Measurements from ENCODE around the gene DYNC1H1.
"Not testable (repeated sequence)": the region's sequence is repeated elsewhere in the genome, so short reads cannot be mapped to it uniquely, and the experiment has no call there.

The DYNC1H1 gene

DNA sequence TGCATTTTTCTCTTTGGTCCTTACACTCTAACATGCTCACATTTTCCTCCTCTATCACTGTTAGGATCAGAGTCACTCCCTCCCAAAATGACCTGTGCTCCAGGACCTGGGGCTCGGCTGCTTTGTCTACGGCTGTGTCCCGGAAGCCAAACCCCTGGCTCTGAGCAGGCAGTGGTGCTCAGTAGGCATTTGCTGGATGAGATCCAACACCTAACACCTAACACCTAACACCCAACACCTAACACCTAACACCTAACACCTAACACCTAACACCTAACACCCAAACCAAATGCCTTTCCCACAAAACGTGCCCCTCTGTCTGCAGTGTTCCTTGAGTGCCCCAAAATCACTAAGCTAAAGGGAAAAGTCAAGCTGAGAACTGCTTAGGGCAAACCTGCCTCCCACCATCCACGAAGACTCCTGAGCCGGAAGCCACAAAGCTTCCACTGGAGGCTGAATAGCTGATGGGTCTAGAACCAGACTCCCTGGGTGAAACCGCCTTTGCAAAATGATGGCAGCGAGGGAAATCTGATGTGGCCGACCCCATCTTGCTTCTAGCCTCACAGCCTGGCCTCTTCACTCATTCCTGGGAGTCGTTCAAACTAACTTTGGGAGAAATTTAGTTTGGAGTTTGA, 93.2 kb downstream of the DYNC1H1 start:
- Histone ChIP-seq H3K27me3 (replicated peaks; ENCODE audit: control insufficient read depth, insufficient read depth, low read length, poor library complexity, severe bottlenecking) (no peaks in the 10 kb centered on the region), H3K27ac (ENCODE audit: insufficient read depth, low read length, poor library complexity, severe bottlenecking) (no peak overlapping the region), H3K4me1 (ENCODE audit: control insufficient read depth, insufficient read depth, low read length, poor library complexity, severe bottlenecking) (no peaks in the 10 kb centered on the region), H3K4me3 (ENCODE audit: insufficient read depth, low read depth, low read length, poor library complexity, severe bottlenecking) (no peak overlapping the region), H3K36me3 (ENCODE audit: control insufficient read depth, insufficient read depth, low read length) (no peaks in the 10 kb centered on the region), H3K9me3 (ENCODE audit: control insufficient read depth, low read length) (no peaks in the 10 kb centered on the region)
- no peak for DNase-seq

DNA sequence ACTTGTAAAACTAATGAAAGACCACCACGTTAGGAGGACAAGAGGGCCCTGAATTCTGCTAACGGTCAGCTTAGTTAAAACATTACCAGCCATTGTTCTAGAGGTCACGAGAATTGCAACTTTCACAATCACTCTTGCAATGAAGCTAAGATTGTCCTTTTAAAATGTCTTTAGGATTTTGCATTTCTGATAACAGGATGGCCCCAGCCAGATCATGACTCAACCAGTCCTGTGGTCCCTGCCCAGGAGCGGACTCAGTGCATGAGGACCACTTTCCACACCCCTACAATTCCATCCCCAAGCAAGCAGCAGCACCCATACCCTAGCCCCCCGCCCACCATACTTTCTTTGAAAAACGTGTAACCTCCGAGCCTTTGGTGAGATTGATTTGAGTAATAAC, 93.8 kb downstream of the DYNC1H1 start:
- no peaks in the 10 kb centered on the region for H3K9me3 ChIP-seq (ENCODE audit: control insufficient read depth, low read length)

DNA sequence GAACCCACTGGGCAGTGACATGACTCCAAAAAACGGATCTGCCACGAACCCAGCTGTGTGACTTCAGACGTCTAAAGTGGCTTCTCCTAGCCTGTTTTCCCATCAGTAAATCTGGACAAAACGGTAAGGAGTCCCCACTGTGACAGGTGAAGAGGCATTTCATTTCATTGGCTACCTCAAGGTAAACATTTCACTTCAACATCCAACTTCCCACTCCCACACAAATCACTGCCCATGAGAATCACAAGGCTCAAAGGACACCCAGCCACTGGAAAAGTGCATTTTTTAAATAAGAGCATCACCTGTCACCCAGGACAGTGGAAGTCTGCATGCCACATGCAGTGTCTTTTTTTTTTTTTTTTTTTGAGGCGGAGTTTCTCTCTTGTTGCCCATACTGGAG, 94.6 kb downstream of the DYNC1H1 start:
- no peak for DNase-seq
- no peak overlapping the region for H3K4me3 ChIP-seq (ENCODE audit: insufficient read depth, low read depth, low read length, poor library complexity, severe bottlenecking)
- no peaks in the 10 kb centered on the region for H3K9me3 ChIP-seq (ENCODE audit: control insufficient read depth, low read length)
- H3K27me3 ChIP-seq (replicated peaks; ENCODE audit: control insufficient read depth, insufficient read depth, low read length, poor library complexity, severe bottlenecking) = no peaks in the 10 kb centered on the region
- no peaks in the 10 kb centered on the region for H3K36me3 ChIP-seq (ENCODE audit: control insufficient read depth, insufficient read depth, low read length)
- H3K4me1 ChIP-seq (ENCODE audit: control insufficient read depth, insufficient read depth, low read length, poor library complexity, severe bottlenecking) = no peaks in the 10 kb centered on the region
- H3K27ac ChIP-seq (ENCODE audit: insufficient read depth, low read length, poor library complexity, severe bottlenecking) = no peak overlapping the region

More for the DNA sequence above, 93.8 kb downstream of the DYNC1H1 start:
- no peaks in the 10 kb centered on the region for H3K4me1 ChIP-seq (ENCODE audit: control insufficient read depth, insufficient read depth, low read length, poor library complexity, severe bottlenecking)
- no peak overlapping the region for H3K27ac ChIP-seq (ENCODE audit: insufficient read depth, low read length, poor library complexity, severe bottlenecking)
- no peak overlapping the region for H3K4me3 ChIP-seq (ENCODE audit: insufficient read depth, low read depth, low read length, poor library complexity, severe bottlenecking)
- no peak for DNase-seq
- no peaks in the 10 kb centered on the region for H3K36me3 ChIP-seq (ENCODE audit: control insufficient read depth, insufficient read depth, low read length)
- H3K27me3 ChIP-seq (replicated peaks; ENCODE audit: control insufficient read depth, insufficient read depth, low read length, poor library complexity, severe bottlenecking) = no peaks in the 10 kb centered on the region

DNA sequence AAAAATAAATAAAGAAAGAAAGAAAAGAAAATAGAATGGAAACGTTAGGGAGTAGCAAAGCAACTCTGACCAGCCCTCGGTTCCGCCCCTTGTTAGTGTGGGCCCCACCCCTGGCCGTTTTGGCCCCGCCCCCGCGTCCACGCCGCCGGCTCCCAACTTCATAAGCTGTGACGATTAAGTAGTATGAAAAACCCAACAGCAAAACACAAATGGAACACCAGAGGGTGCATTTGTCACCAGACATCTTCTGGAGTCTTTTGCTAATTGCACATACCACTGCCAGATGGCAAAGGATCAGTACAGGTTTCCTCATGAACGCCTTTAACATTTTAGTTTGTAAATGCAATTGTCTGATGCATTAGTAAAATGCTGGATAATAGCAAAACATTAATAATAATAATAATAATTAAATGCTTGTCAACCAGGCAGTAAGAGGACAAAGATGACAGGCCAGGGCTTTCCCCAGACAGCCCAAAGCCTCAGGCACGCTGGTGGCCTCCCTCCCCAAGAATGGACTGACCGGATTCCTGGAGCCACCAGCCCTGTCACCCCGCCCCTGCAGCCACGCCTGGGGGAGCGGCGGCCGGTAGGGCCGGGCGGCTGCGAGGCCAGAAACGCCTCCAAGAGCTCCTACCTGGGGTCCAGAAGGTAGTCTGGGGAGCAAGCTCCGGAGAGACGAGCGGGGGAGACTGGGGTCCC, 98.9 kb downstream of the DYNC1H1 start:
- no peak overlapping the region for H3K4me3 ChIP-seq (ENCODE audit: insufficient read depth, low read depth, low read length, poor library complexity, severe bottlenecking)
- peak; percentile 54 to 67 (median 60) for DNase-seq
- no peaks in the 10 kb centered on the region for H3K36me3 ChIP-seq (ENCODE audit: control insufficient read depth, insufficient read depth, low read length)
- no peaks in the 10 kb centered on the region for H3K9me3 ChIP-seq (ENCODE audit: control insufficient read depth, low read length)
- no peaks in the 10 kb centered on the region for H3K4me1 ChIP-seq (ENCODE audit: control insufficient read depth, insufficient read depth, low read length, poor library complexity, severe bottlenecking)
- no peaks in the 10 kb centered on the region for H3K27me3 ChIP-seq (replicated peaks; ENCODE audit: control insufficient read depth, insufficient read depth, low read length, poor library complexity, severe bottlenecking)
- H3K27ac ChIP-seq (ENCODE audit: insufficient read depth, low read length, poor library complexity, severe bottlenecking) = no peak overlapping the region

DNA sequence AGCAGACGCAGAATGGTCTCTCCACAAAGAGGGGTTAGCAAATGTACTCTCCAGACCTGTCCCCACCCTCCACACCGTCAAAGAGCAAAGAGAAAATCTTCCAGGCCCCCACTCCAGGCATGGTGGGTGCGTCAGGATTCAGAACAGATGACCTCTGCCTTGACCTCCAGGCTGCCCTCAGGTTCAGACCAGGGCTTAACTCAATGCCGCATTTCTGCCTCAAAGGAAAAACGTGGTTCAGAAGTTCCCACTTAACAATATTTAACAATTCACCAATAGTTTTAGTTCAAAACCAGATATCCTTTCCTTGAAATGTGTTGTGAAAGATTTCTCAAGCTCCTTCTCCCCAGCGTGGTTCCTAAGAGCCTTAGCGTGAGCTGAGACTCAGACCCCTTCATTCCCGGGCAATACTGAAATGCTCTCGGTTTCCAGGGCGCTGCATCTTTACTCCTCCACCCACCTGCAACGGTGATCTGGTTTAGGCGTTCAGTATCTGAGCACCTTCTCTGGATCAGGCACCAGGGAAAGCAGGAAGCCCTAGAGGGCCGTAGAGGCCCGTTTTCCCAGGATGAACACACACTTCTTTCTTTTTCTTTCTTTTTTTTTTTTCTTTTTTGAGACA, 99.5 kb downstream of the DYNC1H1 start:
- Histone ChIP-seq H3K4me1 (ENCODE audit: control insufficient read depth, insufficient read depth, low read length, poor library complexity, severe bottlenecking) (no peaks in the 10 kb centered on the region), H3K4me3 (ENCODE audit: insufficient read depth, low read depth, low read length, poor library complexity, severe bottlenecking) (no peak overlapping the region), H3K9me3 (ENCODE audit: control insufficient read depth, low read length) (no peaks in the 10 kb centered on the region), H3K27me3 (replicated peaks; ENCODE audit: control insufficient read depth, insufficient read depth, low read length, poor library complexity, severe bottlenecking) (no peaks in the 10 kb centered on the region), H3K36me3 (ENCODE audit: control insufficient read depth, insufficient read depth, low read length) (no peaks in the 10 kb centered on the region), H3K27ac (ENCODE audit: insufficient read depth, low read length, poor library complexity, severe bottlenecking) (no peak overlapping the region)
- DNase-seq = no peak

DNA sequence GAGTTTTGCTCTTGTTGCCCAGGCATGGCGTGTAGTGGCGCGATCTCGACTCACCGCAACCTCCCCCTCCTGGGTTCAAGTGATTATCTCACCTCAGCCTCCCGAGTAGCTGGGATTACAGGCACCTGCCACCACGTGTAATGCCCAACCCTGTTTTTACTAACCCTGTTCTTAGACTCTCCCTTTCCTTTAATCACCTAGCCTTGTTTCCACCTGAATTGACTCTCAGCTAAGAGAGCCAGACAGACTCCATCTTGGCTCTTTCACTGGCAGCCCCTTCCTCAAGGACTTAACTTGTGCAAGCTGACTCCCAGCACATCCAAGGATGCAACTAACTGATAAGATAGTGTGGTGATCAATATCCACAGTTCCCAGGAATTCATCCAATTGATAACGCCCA, 100.2 kb downstream of the DYNC1H1 start:
- not testable (repeated sequence) for H3K4me1 ChIP-seq (ENCODE audit: control insufficient read depth, insufficient read depth, low read length, poor library complexity, severe bottlenecking); DNase-seq; H3K36me3 ChIP-seq (ENCODE audit: control insufficient read depth, insufficient read depth, low read length); H3K9me3 ChIP-seq (ENCODE audit: control insufficient read depth, low read length); H3K27me3 ChIP-seq (replicated peaks; ENCODE audit: control insufficient read depth, insufficient read depth, low read length, poor library complexity, severe bottlenecking); H3K27ac ChIP-seq (ENCODE audit: insufficient read depth, low read length, poor library complexity, severe bottlenecking); H3K4me3 ChIP-seq (ENCODE audit: insufficient read depth, low read depth, low read length, poor library complexity, severe bottlenecking)

DNA sequence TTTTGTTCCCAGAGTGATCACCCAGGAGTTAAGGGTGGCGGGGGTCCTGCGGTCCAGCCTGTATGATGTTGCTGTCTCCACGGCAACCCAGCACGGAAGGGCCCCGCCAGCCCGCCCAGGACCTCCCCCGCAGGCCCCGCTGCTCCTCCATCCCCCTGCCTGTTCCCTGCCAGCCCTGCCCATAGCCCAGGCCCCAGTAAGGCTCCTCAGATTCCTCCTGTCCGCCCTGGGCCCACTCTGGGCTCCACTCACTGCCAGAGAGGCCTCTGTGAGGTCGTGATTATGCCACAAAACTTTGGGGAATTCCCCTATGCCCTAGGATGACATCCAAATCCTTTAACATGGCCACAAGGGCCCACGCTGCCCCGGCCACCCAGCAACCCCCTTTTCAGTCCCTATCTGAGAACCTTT, 101.7 kb downstream of the DYNC1H1 start:
- Histone ChIP-seq H3K4me1 (ENCODE audit: control insufficient read depth, insufficient read depth, low read length, poor library complexity, severe bottlenecking) (no peaks in the 10 kb centered on the region), H3K4me3 (ENCODE audit: insufficient read depth, low read depth, low read length, poor library complexity, severe bottlenecking) (no peak overlapping the region), H3K36me3 (ENCODE audit: control insufficient read depth, insufficient read depth, low read length) (no peaks in the 10 kb centered on the region), H3K9me3 (ENCODE audit: control insufficient read depth, low read length) (no peaks in the 10 kb centered on the region), H3K27me3 (replicated peaks; ENCODE audit: control insufficient read depth, insufficient read depth, low read length, poor library complexity, severe bottlenecking) (no peaks in the 10 kb centered on the region), H3K27ac (ENCODE audit: insufficient read depth, low read length, poor library complexity, severe bottlenecking) (no peak overlapping the region)
- DNase-seq = no peak

DNA sequence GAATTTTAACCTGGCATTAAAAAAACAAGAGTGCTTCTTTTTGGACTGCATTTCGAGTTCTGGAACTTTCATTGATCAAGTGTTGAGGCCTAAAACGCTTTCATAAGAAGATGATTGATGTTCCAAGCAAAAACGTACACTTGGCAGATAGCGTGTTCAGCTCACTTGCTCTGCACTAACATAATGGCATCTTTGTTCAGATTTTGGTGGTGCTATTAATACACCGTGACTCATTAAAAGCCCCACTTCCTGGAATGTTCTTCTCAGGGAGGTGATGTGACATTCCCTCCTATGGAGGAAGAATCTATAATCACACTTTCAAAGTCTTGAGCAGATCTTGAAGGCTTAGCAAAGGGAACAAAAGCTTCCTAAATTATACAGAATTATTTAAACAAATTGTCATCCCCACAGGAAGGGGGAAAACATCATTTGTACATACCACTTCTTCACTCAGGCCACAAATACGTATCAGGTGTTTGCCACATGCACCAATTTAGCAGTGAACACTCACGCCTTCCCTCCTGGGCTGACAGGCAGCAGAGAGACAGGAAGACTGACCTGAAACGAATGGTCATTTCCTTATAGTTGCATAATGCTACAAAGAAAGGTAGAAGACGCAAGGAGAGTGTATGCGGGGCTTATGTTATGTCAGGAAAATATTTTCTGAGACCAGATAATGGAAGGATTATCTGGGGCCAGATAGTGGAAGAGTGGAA, 107.1 kb downstream of the DYNC1H1 start:
- no peaks in the 10 kb centered on the region for H3K9me3 ChIP-seq (ENCODE audit: control insufficient read depth, low read length)
- DNase-seq = no peak
- H3K27ac ChIP-seq (ENCODE audit: insufficient read depth, low read length, poor library complexity, severe bottlenecking) = no peak overlapping the region
- no peak overlapping the region for H3K4me3 ChIP-seq (ENCODE audit: insufficient read depth, low read depth, low read length, poor library complexity, severe bottlenecking)
- no peaks in the 10 kb centered on the region for H3K4me1 ChIP-seq (ENCODE audit: control insufficient read depth, insufficient read depth, low read length, poor library complexity, severe bottlenecking)
- H3K27me3 ChIP-seq (replicated peaks; ENCODE audit: control insufficient read depth, insufficient read depth, low read length, poor library complexity, severe bottlenecking) = no peaks in the 10 kb centered on the region
- H3K36me3 ChIP-seq (ENCODE audit: control insufficient read depth, insufficient read depth, low read length) = no peaks in the 10 kb centered on the region

DNA sequence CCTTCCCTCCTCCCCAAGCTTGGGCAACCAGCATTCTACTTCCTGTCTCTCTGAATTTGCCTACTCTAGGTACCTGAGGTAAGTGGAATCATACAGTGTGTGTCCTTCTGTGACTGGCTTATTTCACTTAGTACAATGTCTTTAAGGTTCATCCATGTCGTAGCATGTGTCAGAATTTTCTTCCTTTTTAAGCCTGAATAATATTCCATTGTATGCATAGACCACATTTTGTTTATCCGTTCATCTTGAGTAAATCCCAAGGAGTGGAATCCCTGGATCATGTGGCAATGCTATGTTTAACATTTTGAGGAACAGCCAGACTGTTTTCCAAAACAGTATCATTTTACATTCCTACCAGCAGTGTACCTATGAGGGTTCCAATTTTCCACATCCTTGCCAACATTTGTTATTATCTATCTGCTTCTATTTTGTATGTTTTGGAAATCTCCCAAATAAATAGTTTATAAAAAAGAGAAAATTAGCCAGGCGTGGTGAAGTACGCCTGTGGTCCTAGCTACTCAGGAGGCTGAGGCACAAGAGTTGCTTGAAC, 110.1 kb downstream of the DYNC1H1 start:
- Histone ChIP-seq H3K4me3 (ENCODE audit: insufficient read depth, low read depth, low read length, poor library complexity, severe bottlenecking) (no peak overlapping the region), H3K36me3 (ENCODE audit: control insufficient read depth, insufficient read depth, low read length) (peaks cover 3% of the 10 kb centered on the region), H3K27ac (ENCODE audit: insufficient read depth, low read length, poor library complexity, severe bottlenecking) (no peak overlapping the region), H3K9me3 (ENCODE audit: control insufficient read depth, low read length) (no peaks in the 10 kb centered on the region), H3K27me3 (replicated peaks; ENCODE audit: control insufficient read depth, insufficient read depth, low read length, poor library complexity, severe bottlenecking) (no peaks in the 10 kb centered on the region), H3K4me1 (ENCODE audit: control insufficient read depth, insufficient read depth, low read length, poor library complexity, severe bottlenecking) (no peaks in the 10 kb centered on the region)
- no peak for DNase-seq
